ENCODE measurements around the gene XRN2.

Gene XRN2

GRCh38 chr20:21302664-21303060 is 469 bp upstream of the XRN2 start:
- no peak for DNase-seq

GRCh38 chr20:21303872-21304586 is 898 bp downstream of the XRN2 start:
- DNase-seq, result no peak

GRCh38 chr20:21308340-21308739 is 5.2 kb downstream of the XRN2 start:
- DNase-seq, result no peak

- no peak for DNase-seq
Measured at GRCh38 chr20:21309678-21310467, 6.7 kb downstream of the XRN2 start.

GRCh38 chr20:21312813-21313474 is 9.8 kb downstream of the XRN2 start:
- no peak for DNase-seq

- DNase-seq, result peak; percentile 18
Measured at GRCh38 chr20:21315138-21315537, 12.0 kb downstream of the XRN2 start.

GRCh38 chr20:21322083-21322710 is 19.1 kb downstream of the XRN2 start:
- no peak for DNase-seq

GRCh38 chr20:21322921-21323331 is 19.8 kb downstream of the XRN2 start:
- DNase-seq, result no peak

GRCh38 chr20:21323640-21324039 is 20.5 kb downstream of the XRN2 start:
- no peak for DNase-seq

GRCh38 chr20:21324126-21324525 is 21.0 kb downstream of the XRN2 start:
- no peak for DNase-seq

- DNase-seq, result no peak
Measured at GRCh38 chr20:21325296-21325695, 22.2 kb downstream of the XRN2 start.

GRCh38 chr20:21326700-21327099 is 23.6 kb downstream of the XRN2 start:
- no peak for DNase-seq

GRCh38 chr20:21336455-21337151 is 33.5 kb downstream of the XRN2 start:
- DNase-seq, result no peak

GRCh38 chr20:21338291-21338690 is 35.2 kb downstream of the XRN2 start:
- DNase-seq, result no peak

GRCh38 chr20:21339499-21339898 is 36.4 kb downstream of the XRN2 start:
- DNase-seq, result no peak

- no peak for DNase-seq
Measured at GRCh38 chr20:21340991-21341697, 38.0 kb downstream of the XRN2 start.

GRCh38 chr20:21342656-21343345 is 39.7 kb downstream of the XRN2 start:
- no peak for DNase-seq

- no peak for DNase-seq
Measured at GRCh38 chr20:21344206-21344900, 41.2 kb downstream of the XRN2 start.

- no peak for DNase-seq
Measured at GRCh38 chr20:21344961-21345360, 41.8 kb downstream of the XRN2 start.

GRCh38 chr20:21352703-21353102 is 49.6 kb downstream of the XRN2 start:
- DNase-seq, result no peak

- no peak for DNase-seq
Measured at GRCh38 chr20:21353236-21353635, 50.1 kb downstream of the XRN2 start.
